HCT116 (cell line): ENCODE measurements around the gene SLC25A43. TPM values are rescaled to one million over a fixed set of nuclear protein-coding genes. Genes with fewer than 3 reads are reported as not detected.

ENCODE experiments used
- ATAC-seq: fragments of 200-7000 bp; cut with Tn5 transposase; 2 replicates; pipeline ENCODE4 v1.9.1; 2020; ENCODE audit warnings: mild to moderate bottlenecking, moderate library complexity
- BruUV-seq: library from RNA; stranded (reverse); fragments of 400-500 nt; replicated peaks from 2 replicates; lab custom pipeline; 2021; lab: Mats Ljungman, UMichigan
- CTCF ChIA-PET: fragments of 300-600 bp; sonication (Branson Sonifier 250); formaldehyde crosslinking; loops from one replicate; lab custom pipeline; 2021; ENCODE audit warnings: antibody characterized with exemption; lab: Charles Lee
- POLR2A ChIA-PET: fragments of 300-600, 350-600 bp; sonication (Branson Sonifier 250); formaldehyde crosslinking; loops from one replicate; lab custom pipeline; 2021; ENCODE audit warnings: antibody characterized with exemption; lab: Charles Lee
- RAD21 ChIA-PET, 2 experiments: fragments of 300-600 bp; sonication (Branson Sonifier 250); formaldehyde crosslinking; loops; one replicate each; lab custom pipeline; 2023; ENCODE audit warnings: low total read pairs in 2 of 2; ENCODE audit not compliant: uncharacterized antibody in 2 of 2, unreplicated experiment in 2 of 2, low non-redundant PET in 1 of 2; lab: Charles Lee
- DNase-seq: peaks from one replicate; pipeline ENCODE4 v3.0.0-alpha.2; 2010; ENCODE audit warnings: low read depth, low spot score
- H2AFZ ChIP-seq: fragments of 200-600 bp; shearing (Covaris generic), sonication (generic); 2 replicates; pipeline ENCODE4 v1.6.1; 2017; ENCODE audit warnings: low read depth, mixed run types, mixed read lengths, antibody characterized with exemption, low read length; ENCODE audit not compliant: poor library complexity, severe bottlenecking
- H3K27ac ChIP-seq: 2 replicates; pipeline ENCODE4 v1.5.1; 2012; ENCODE audit warnings: low read depth, low read length
- H3K27me3 ChIP-seq: fragments of 200-600 bp; sonication (generic); 2 replicates; pipeline ENCODE4 v1.6.1; 2016; ENCODE audit warnings: mixed run types, low read length, mixed read lengths; ENCODE audit not compliant: insufficient read depth
- H3K36me3 ChIP-seq, 2 experiments: fragments of 200-500 bp in 1 of 2; fragments of 200-600 bp in 1 of 2; sonication (Bioruptor generic) in 1 of 2; sonication (generic) in 1 of 2; 2 replicates each; pipeline versions ENCODE4 v1.5.1 to v1.6.1; 2014 to 2016; ENCODE audit warnings: low read length in 2 of 2, inconsistent platforms in 1 of 2, mixed read lengths in 1 of 2, mixed run types in 1 of 2; ENCODE audit not compliant: insufficient read depth in 2 of 2, control insufficient read depth in 1 of 2
- H3K4me1 ChIP-seq, 2 experiments: fragments of 200-600 bp in 1 of 2; sonication (generic) in 1 of 2; 2 replicates each; pipeline versions ENCODE4 v1.5.1 to v1.6.1; 2012 to 2017; ENCODE audit warnings: low read length in 2 of 2, inconsistent platforms in 1 of 2, mild to moderate bottlenecking in 1 of 2, mixed read lengths in 1 of 2, mixed run types in 1 of 2, moderate library complexity in 1 of 2; ENCODE audit not compliant: insufficient read depth in 2 of 2, control insufficient read depth in 1 of 2
- H3K4me2 ChIP-seq: fragments of 200-600 bp; sonication (generic); 2 replicates; pipeline ENCODE4 v1.6.1; 2017; ENCODE audit warnings: mixed run types, low read length, mixed read lengths
- H3K4me3 ChIP-seq, 2 experiments: fragments of 200-600 bp in 1 of 2; sonication (generic) in 1 of 2; replicated peaks in 1 of 2; 2 replicates each; pipeline ENCODE4 v1.5.1; 2011 to 2016; ENCODE audit warnings: low read length in 2 of 2, control low read depth in 1 of 2, low read depth in 1 of 2, mild to moderate bottlenecking in 1 of 2, mixed read lengths in 1 of 2, mixed run types in 1 of 2
- H3K79me2 ChIP-seq: fragments of 200-600 bp; sonication (generic); 2 replicates; pipeline ENCODE4 v1.6.1; 2017; ENCODE audit warnings: mild to moderate bottlenecking, mixed run types, low read length, moderate library complexity, mixed read lengths; ENCODE audit not compliant: insufficient read depth
- H3K9ac ChIP-seq: fragments of 200-600 bp; sonication (generic); 2 replicates; pipeline ENCODE4 v1.6.1; 2016; ENCODE audit warnings: low read length, mixed read lengths
- H3K9me2 ChIP-seq: fragments of 200-600 bp; sonication (generic), shearing (Covaris generic); 2 replicates; pipeline ENCODE4 v1.6.1; 2017; ENCODE audit warnings: mixed run types, mild to moderate bottlenecking, moderate library complexity; ENCODE audit not compliant: insufficient read depth
- H3K9me3 ChIP-seq, 2 experiments: fragments of 200-500 bp in 1 of 2; fragments of 200-600 bp in 1 of 2; sonication (Bioruptor generic) in 1 of 2; sonication (generic) in 1 of 2; 2 replicates each; pipeline ENCODE4 v1.6.1; 2014 to 2017; ENCODE audit warnings: low read length in 2 of 2, mixed read lengths in 2 of 2, inconsistent platforms in 1 of 2, low read depth in 1 of 2, mild to moderate bottlenecking in 1 of 2, mixed run types in 1 of 2, moderate library complexity in 1 of 2; ENCODE audit not compliant: control insufficient read depth in 1 of 2, insufficient read depth in 1 of 2
- H4K20me1 ChIP-seq: fragments of 200-600 bp; sonication (generic), shearing (Covaris generic); 2 replicates; pipeline ENCODE4 v1.6.1; 2017; ENCODE audit warnings: mixed run types, mild to moderate bottlenecking, moderate library complexity; ENCODE audit not compliant: insufficient read depth
- ATF3 ChIP-seq: IDR thresholded peaks from 2 replicates; pipeline ENCODE4 v1.6.1; 2012
- CBX3 ChIP-seq: IDR thresholded peaks from 2 replicates; pipeline ENCODE4 v1.6.1; 2012; ENCODE audit warnings: low read depth
- CEBPB ChIP-seq: IDR thresholded peaks from 2 replicates; pipeline ENCODE4 v1.6.1; 2012; ENCODE audit warnings: low read depth
- EGR1 ChIP-seq: IDR thresholded peaks from 2 replicates; pipeline ENCODE4 v1.6.1; 2012; ENCODE audit warnings: low read depth
- ELF1 ChIP-seq: IDR thresholded peaks from 2 replicates; pipeline ENCODE4 v1.6.1; 2012; ENCODE audit warnings: low read depth, borderline replicate concordance
- MAX ChIP-seq: IDR thresholded peaks from 2 replicates; pipeline ENCODE4 v1.6.1; 2012
- POLR2AphosphoS5 ChIP-seq: IDR thresholded peaks from 2 replicates; pipeline ENCODE4 v1.6.1; 2011; ENCODE audit warnings: mild to moderate bottlenecking, low read depth, low read length, moderate library complexity
- REST ChIP-seq: IDR thresholded peaks from 2 replicates; pipeline ENCODE4 v1.6.1; 2012; ENCODE audit warnings: low read depth
- SP1 ChIP-seq: IDR thresholded peaks from 2 replicates; pipeline ENCODE4 v1.6.1; 2012; ENCODE audit warnings: low read depth
- ZFX ChIP-seq: fragments of 450-650 bp; IDR thresholded peaks from 2 replicates; pipeline ENCODE4 v1.6.1; 2017
- intact Hi-C: fragments of 100-400 bp; cut with micrococcal nuclease; formaldehyde crosslinking; loops from 2 replicates; pipeline ENCODE4 v1.10.0; 2022
- total RNA-seq: library from RNA; stranded (reverse); gene quantifications from one replicate; pipeline ENCODE4 v1.2.1, GENCODE V29; 2021; ENCODE audit not compliant: unreplicated experiment
- TF ChIP-seq, protein P1 (sequence below): IDR thresholded peaks from 2 replicates; pipeline ENCODE4 v1.6.1; 2011; ENCODE audit warnings: mild to moderate bottlenecking, low read length, moderate library complexity; ENCODE audit not compliant: insufficient replicate concordance; ENCODE audit errors: extremely low read depth

The SLC25A43 gene
- total RNA-seq, 1 experiment from 2014 or later, result 14.1 TPM

GRCh38 chrX:119375561-119375960 is 23.6 kb upstream of the SLC25A43 start:
- no peak overlapping the region for H3K9ac ChIP-seq
- H3K9me3 ChIP-seq, result no peaks in the 10 kb centered on the region
- no peak overlapping the region for H2AFZ ChIP-seq
- H4K20me1 ChIP-seq, result no peaks in the 10 kb centered on the region
- no peak for ATAC-seq
- no peaks in the 10 kb centered on the region for H3K36me3 ChIP-seq
- no peak overlapping the region for H3K4me3 ChIP-seq
- H3K27me3 ChIP-seq, result no peaks in the 10 kb centered on the region
- RAD21 ChIA-PET, result no interaction called here
- CTCF ChIA-PET, result no interaction called here
- no peak for DNase-seq
- intact Hi-C loops, result no loop called here
- POLR2A ChIA-PET, result no interaction called here
- H3K27ac ChIP-seq, result no peak overlapping the region
- peaks cover 0 to 6% of the 10 kb centered on the region in 2 experiments; a peak in 1 of 4 replicates for H3K4me1 ChIP-seq
- BruUV-seq, result no TSS peak
- TF ChIP-seq CEBPB (no peak), MAX (no peak), EGR1 (no peak), POLR2AphosphoS5 (no peak), ELF1 (no peak), ZFX (no peak), REST (no peak), CBX3 (no peak), SP1 (no peak), ATF3 (no peak)
- TF ChIP-seq, protein P1, sequence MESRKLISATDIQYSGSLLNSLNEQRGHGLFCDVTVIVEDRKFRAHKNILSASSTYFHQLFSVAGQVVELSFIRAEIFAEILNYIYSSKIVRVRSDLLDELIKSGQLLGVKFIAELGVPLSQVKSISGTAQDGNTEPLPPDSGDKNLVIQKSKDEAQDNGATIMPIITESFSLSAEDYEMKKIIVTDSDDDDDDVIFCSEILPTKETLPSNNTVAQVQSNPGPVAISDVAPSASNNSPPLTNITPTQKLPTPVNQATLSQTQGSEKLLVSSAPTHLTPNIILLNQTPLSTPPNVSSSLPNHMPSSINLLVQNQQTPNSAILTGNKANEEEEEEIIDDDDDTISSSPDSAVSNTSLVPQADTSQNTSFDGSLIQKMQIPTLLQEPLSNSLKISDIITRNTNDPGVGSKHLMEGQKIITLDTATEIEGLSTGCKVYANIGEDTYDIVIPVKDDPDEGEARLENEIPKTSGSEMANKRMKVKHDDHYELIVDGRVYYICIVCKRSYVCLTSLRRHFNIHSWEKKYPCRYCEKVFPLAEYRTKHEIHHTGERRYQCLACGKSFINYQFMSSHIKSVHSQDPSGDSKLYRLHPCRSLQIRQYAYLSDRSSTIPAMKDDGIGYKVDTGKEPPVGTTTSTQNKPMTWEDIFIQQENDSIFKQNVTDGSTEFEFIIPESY, result no peak
- TF ChIP-seq, all 23 proteins: peak for 0
- Histone ChIP-seq H3K9me2 (no peaks in the 10 kb centered on the region), H3K79me2 (no peaks in the 10 kb centered on the region), H3K4me2 (no peak overlapping the region)
